Measurements from ENCODE around the gene TSPAN5. TPM values are rescaled to one million over a fixed set of nuclear protein-coding genes. Genes with fewer than 3 reads are reported as not detected.

TSPAN5 gene
- total RNA-seq, 4 donors from 2014 or later = 25.5 to 41.5 (median 36.5) TPM

DNA sequence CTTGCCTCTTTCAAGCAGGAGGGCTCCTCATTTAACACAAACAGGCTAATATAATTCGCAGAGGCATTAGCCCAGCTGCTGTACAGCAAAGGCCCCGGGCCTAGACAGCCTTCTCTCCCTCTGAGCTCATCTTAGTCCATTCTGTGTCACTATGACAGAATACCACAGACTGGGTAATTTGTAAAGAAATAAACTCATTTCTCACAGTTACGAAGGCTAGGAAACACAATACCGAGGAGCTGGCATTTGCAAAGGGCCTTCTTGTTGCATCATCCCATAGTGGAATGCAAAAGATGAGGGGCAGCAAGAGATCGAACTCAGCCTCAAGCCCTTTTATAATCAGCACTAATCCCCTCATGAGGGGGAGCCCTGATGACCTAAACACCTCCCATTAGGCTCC lies 48.5 kb downstream of the TSPAN5 start:
- DNase-seq (ENCODE audit: low spot score in 2 of 2) = no peak
- WGBS, 2 donors = 77 to 91% methylated on average over 5 of the region's 5 CpGs
- no peak overlapping the region for H3K4me3 ChIP-seq (ENCODE audit: low read depth, poor library complexity, severe bottlenecking)
- intact Hi-C loops (cut with DNase I; ENCODE audit: low total_unique reads) = no loop called here
- TF ChIP-seq POLR2A (IDR thresholded peaks at IDR 0.05) = no peak
- TF ChIP-seq, protein P1, sequence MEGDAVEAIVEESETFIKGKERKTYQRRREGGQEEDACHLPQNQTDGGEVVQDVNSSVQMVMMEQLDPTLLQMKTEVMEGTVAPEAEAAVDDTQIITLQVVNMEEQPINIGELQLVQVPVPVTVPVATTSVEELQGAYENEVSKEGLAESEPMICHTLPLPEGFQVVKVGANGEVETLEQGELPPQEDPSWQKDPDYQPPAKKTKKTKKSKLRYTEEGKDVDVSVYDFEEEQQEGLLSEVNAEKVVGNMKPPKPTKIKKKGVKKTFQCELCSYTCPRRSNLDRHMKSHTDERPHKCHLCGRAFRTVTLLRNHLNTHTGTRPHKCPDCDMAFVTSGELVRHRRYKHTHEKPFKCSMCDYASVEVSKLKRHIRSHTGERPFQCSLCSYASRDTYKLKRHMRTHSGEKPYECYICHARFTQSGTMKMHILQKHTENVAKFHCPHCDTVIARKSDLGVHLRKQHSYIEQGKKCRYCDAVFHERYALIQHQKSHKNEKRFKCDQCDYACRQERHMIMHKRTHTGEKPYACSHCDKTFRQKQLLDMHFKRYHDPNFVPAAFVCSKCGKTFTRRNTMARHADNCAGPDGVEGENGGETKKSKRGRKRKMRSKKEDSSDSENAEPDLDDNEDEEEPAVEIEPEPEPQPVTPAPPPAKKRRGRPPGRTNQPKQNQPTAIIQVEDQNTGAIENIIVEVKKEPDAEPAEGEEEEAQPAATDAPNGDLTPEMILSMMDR (IDR thresholded peaks at IDR 0.05) = no peak

GRCh38 chr4:98608356-98608755 lies 50.1 kb downstream of the TSPAN5 start:
- H3K4me3 ChIP-seq (ENCODE audit: low read depth, poor library complexity, severe bottlenecking) = no peak overlapping the region
- DNase-seq (ENCODE audit: low spot score in 2 of 2) = no peak
- intact Hi-C loops (cut with DNase I; ENCODE audit: low total_unique reads) = no loop called here
- no peak for TF ChIP-seq POLR2A (IDR thresholded peaks at IDR 0.05)
- TF ChIP-seq, protein P1 (IDR thresholded peaks at IDR 0.05) = no peak
- 56 to 61% methylated on average over 5 of the region's 5 CpGs for WGBS, 2 donors

DNA sequence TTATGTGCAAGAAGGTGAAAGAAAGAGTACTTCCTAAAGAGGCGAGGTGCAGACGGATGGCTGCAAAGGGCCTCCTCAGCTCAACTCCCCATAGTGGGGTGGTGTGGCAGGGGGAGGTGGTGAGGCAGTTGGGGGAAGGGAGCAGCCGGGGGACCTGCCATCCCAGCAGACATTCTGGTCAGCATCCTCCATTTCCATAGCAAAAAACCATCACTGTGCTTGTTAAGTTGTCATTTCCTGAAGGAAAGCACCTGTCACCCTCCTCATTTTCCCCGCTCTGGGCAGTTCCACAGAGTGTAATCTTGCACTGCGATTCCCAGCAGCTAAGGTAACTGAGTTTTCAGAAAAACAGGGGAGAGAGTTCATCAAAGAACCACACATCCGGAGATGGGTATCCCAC lies 51.5 kb downstream of the TSPAN5 start:
- no peak for TF ChIP-seq POLR2A (IDR thresholded peaks at IDR 0.05)
- TF ChIP-seq, protein P1 (IDR thresholded peaks at IDR 0.05) = no peak
- 90 to 91% methylated on average over 6 of the region's 6 CpGs for WGBS, 2 donors
- DNase-seq (ENCODE audit: low spot score in 2 of 2) = no peak
- H3K4me3 ChIP-seq (ENCODE audit: low read depth, poor library complexity, severe bottlenecking) = no peak overlapping the region
- intact Hi-C loops (cut with DNase I; ENCODE audit: low total_unique reads) = no loop called here

DNA sequence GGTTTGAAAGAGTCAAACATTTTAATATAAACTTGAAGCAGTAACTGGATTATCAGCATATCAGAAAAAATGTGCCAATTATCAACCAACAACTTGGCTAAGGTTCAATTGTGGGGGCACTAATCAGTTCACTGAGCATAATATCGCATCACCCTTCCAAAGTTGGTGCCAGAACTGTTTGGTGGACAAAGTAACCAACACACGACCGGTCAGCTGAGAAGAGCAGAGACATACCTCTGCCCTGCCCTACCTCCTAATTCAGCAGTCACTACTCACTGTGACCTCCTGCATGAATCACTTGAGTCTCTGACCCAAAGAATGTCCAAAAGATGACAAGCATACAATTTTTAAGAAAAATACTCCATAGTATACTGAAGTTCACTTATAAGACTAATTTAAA lies 53.2 kb downstream of the TSPAN5 start:
- DNase-seq (ENCODE audit: low spot score in 2 of 2) = no peak
- TF ChIP-seq, protein P1 (IDR thresholded peaks at IDR 0.05) = no peak
- no peak for TF ChIP-seq POLR2A (IDR thresholded peaks at IDR 0.05)
- H3K4me3 ChIP-seq (ENCODE audit: low read depth, poor library complexity, severe bottlenecking) = no peak overlapping the region
- intact Hi-C loops (cut with DNase I; ENCODE audit: low total_unique reads) = no loop called here
- 87 to 91% methylated on average over 3 of the region's 3 CpGs for WGBS, 2 donors

DNA sequence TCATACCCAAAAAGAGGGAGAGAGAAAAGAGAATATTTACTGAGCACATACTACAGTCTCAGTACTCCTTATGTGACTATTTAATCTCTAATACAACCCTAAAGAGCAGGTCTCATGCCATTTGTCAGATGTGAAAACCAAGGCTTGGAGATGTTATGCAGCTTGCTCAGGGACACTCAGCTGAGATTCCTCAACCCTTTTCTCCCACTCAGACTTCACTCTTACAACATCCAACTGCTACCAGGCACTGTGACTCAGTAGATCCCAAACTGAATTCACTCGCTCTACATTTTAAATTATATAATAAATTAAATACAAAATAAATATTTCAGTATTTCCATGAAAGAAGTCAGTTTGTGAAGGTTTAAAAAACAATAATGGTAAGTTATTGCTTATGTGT lies 53.7 kb downstream of the TSPAN5 start:
- 95% methylated on average over 1 of the region's 1 CpG for WGBS, 2 donors
- intact Hi-C loops (cut with DNase I; ENCODE audit: low total_unique reads) = no loop called here
- DNase-seq (ENCODE audit: low spot score in 2 of 2) = no peak
- TF ChIP-seq, protein P1 (IDR thresholded peaks at IDR 0.05) = no peak
- TF ChIP-seq POLR2A (IDR thresholded peaks at IDR 0.05) = no peak
- no peak overlapping the region for H3K4me3 ChIP-seq (ENCODE audit: low read depth, poor library complexity, severe bottlenecking)

Data from lower leg skin (tissue), 4 donors.